ENCODE data around the gene CFI. TPM values are rescaled to one million over a fixed set of nuclear protein-coding genes. Genes with fewer than 3 reads are reported as not detected.
A peak's percentile ranks its signal among the peaks of the same experiment; 100 is the strongest.

CFI gene
- total and polyA plus RNA-seq, 9 of the 15 experiments (the other 6 are each of a cell fraction or from before 2014, with no cell fraction given) = 0.30 to 8.4 (median 0.95) TPM

DNA sequence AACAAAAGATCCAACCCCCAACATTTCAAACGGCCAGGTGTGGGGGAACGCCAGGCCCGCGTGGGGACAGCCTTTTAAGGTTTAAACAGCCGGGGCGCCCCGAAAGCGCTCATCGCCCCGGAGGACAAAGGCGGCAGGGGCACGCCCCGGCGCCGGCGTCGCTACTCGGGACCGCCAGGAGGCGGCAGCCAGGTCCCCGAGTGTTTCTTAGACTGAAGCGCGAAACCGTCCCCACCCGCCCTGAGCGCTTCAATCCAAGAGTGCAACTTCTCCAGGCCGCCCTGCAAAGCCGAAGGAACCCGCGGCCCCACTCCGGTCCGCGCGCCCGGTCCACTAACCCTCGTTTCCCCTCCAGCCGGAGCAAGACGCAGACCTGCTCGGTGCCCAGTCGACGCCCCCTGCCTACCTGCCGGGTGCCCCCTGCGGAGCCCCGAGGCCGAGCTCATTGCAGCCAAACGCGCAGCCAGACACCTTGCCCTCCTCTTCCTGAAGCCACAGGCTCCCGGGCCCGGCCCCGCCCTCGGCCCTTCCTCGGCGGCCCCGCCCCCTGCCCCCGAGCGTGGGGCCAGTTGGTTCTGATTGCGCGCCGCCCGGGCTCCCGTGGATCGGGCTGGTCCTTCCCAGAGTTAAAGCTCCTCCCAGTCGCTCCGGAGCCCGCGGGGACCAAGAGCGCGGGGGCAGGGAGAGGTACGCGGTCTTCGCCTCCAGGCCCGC is 98.7 kb downstream of the CFI start, which contains the start of gene CASP6 (continued):
- TF ChIP-seq SAFB (IDR thresholded peaks at IDR 0.05; ENCODE audit: borderline replicate concordance, low read depth, low read length) (peak; percentile 70), RAD21 (CRISPR knock-in tag; conservative IDR thresholded peaks at IDR 0.05 in 1 of 2, IDR thresholded peaks at IDR 0.05 in 1 of 2) (peak; percentile 68 to 72), SRF (CRISPR knock-in tag; IDR thresholded peaks at IDR 0.05) (peak in 1 of 2 experiments; percentile 57; a peak in 1 of 4 replicates), CHD4 (IDR thresholded peaks at IDR 0.05; ENCODE audit: insufficient read depth, insufficient replicate concordance, low read depth, low read length, poor library complexity, severe bottlenecking) (no peak), HOXB6 (CRISPR knock-in tag; IDR thresholded peaks at IDR 0.05; ENCODE audit: borderline replicate concordance) (no peak), NFE2 (IDR thresholded peaks at IDR 0.05; ENCODE audit: low read depth) (no peak), KDM5B (IDR thresholded peaks at IDR 0.05; ENCODE audit: insufficient replicate concordance, low read depth, low read length) (peak; percentile 65), IRF2 (CRISPR knock-in tag; IDR thresholded peaks at IDR 0.05) (no peak), BRD4 (IDR thresholded peaks at IDR 0.05) (no peak), HDAC2 (IDR thresholded peaks at IDR 0.05) (peak; percentile 63; the same call in 1 of the 2 replicates), ZBTB9 (CRISPR knock-in tag; IDR thresholded peaks at IDR 0.05) (peak; percentile 9; the same call in 1 of the 2 replicates)
- TF ChIP-seq, protein P1, sequence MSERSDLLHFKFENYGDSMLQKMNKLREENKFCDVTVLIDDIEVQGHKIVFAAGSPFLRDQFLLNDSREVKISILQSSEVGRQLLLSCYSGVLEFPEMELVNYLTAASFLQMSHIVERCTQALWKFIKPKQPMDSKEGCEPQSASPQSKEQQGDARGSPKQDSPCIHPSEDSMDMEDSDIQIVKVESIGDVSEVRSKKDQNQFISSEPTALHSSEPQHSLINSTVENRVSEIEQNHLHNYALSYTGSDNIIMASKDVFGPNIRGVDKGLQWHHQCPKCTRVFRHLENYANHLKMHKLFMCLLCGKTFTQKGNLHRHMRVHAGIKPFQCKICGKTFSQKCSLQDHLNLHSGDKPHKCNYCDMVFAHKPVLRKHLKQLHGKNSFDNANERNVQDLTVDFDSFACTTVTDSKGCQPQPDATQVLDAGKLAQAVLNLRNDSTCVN (CRISPR knock-in tag; IDR thresholded peaks at IDR 0.05) = peak; percentile 60; the same call in 1 of the 2 replicates
- TF ChIP-seq, protein P2, sequence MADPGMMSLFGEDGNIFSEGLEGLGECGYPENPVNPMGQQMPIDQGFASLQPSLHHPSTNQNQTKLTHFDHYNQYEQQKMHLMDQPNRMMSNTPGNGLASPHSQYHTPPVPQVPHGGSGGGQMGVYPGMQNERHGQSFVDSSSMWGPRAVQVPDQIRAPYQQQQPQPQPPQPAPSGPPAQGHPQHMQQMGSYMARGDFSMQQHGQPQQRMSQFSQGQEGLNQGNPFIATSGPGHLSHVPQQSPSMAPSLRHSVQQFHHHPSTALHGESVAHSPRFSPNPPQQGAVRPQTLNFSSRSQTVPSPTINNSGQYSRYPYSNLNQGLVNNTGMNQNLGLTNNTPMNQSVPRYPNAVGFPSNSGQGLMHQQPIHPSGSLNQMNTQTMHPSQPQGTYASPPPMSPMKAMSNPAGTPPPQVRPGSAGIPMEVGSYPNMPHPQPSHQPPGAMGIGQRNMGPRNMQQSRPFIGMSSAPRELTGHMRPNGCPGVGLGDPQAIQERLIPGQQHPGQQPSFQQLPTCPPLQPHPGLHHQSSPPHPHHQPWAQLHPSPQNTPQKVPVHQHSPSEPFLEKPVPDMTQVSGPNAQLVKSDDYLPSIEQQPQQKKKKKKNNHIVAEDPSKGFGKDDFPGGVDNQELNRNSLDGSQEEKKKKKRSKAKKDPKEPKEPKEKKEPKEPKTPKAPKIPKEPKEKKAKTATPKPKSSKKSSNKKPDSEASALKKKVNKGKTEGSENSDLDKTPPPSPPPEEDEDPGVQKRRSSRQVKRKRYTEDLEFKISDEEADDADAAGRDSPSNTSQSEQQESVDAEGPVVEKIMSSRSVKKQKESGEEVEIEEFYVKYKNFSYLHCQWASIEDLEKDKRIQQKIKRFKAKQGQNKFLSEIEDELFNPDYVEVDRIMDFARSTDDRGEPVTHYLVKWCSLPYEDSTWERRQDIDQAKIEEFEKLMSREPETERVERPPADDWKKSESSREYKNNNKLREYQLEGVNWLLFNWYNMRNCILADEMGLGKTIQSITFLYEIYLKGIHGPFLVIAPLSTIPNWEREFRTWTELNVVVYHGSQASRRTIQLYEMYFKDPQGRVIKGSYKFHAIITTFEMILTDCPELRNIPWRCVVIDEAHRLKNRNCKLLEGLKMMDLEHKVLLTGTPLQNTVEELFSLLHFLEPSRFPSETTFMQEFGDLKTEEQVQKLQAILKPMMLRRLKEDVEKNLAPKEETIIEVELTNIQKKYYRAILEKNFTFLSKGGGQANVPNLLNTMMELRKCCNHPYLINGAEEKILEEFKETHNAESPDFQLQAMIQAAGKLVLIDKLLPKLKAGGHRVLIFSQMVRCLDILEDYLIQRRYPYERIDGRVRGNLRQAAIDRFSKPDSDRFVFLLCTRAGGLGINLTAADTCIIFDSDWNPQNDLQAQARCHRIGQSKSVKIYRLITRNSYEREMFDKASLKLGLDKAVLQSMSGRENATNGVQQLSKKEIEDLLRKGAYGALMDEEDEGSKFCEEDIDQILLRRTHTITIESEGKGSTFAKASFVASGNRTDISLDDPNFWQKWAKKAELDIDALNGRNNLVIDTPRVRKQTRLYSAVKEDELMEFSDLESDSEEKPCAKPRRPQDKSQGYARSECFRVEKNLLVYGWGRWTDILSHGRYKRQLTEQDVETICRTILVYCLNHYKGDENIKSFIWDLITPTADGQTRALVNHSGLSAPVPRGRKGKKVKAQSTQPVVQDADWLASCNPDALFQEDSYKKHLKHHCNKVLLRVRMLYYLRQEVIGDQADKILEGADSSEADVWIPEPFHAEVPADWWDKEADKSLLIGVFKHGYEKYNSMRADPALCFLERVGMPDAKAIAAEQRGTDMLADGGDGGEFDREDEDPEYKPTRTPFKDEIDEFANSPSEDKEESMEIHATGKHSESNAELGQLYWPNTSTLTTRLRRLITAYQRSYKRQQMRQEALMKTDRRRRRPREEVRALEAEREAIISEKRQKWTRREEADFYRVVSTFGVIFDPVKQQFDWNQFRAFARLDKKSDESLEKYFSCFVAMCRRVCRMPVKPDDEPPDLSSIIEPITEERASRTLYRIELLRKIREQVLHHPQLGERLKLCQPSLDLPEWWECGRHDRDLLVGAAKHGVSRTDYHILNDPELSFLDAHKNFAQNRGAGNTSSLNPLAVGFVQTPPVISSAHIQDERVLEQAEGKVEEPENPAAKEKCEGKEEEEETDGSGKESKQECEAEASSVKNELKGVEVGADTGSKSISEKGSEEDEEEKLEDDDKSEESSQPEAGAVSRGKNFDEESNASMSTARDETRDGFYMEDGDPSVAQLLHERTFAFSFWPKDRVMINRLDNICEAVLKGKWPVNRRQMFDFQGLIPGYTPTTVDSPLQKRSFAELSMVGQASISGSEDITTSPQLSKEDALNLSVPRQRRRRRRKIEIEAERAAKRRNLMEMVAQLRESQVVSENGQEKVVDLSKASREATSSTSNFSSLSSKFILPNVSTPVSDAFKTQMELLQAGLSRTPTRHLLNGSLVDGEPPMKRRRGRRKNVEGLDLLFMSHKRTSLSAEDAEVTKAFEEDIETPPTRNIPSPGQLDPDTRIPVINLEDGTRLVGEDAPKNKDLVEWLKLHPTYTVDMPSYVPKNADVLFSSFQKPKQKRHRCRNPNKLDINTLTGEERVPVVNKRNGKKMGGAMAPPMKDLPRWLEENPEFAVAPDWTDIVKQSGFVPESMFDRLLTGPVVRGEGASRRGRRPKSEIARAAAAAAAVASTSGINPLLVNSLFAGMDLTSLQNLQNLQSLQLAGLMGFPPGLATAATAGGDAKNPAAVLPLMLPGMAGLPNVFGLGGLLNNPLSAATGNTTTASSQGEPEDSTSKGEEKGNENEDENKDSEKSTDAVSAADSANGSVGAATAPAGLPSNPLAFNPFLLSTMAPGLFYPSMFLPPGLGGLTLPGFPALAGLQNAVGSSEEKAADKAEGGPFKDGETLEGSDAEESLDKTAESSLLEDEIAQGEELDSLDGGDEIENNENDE (IDR thresholded peaks at IDR 0.05; ENCODE audit: low read depth, low read length) = no peak

Data from K562 (cell line).